Esophagus muscularis mucosa (tissue), 3 donors: ENCODE data around the gene PFN4.

Experiments
- CTCF ChIP-seq, 3 experiments: fragments of 200-600 bp in 2 of 3; fragments of 450-650 bp in 1 of 3; sonication (generic) in 2 of 3; IDR thresholded peaks; one replicate each; pipeline ENCODE4 v1.5.1; 2017 to 2019; ENCODE audit warnings: antibody characterized with exemption in 3 of 3, mild to moderate bottlenecking in 2 of 3, moderate library complexity in 1 of 3
- EP300 ChIP-seq: sonication (generic); formaldehyde crosslinking; IDR thresholded peaks from one replicate; pipeline ENCODE4 v1.6.1; 2017; ENCODE audit warnings: antibody characterized with exemption

- no peak for TF ChIP-seq CTCF (IDR thresholded peaks at IDR 0.05)
- no peak for TF ChIP-seq EP300
Measured at GRCh38 chr2:24121066-24121465, 2.1 kb downstream of the PFN4 start.
